Measurements from ENCODE around the gene RALGPS1. TPM values are rescaled to one million over a fixed set of nuclear protein-coding genes. Genes with fewer than 3 reads are reported as not detected.

Gene RALGPS1
- total and polyA plus RNA-seq, 2 of the 13 experiments (the other 11 are each of a cell fraction or from before 2014, with no cell fraction given): 3.7 to 6.5 TPM

- no TSS peak for BruUV-seq (replicated peaks)
- in situ Hi-C loops (cut with HindIII; ENCODE audit: extremely low pct_ligation_motif_present, low pct_unique_long_range_greater_than_20kb) (no loop called here), intact Hi-C loops (cut with micrococcal nuclease; ENCODE audit: unreplicated experiment) (no loop called here)
- WGBS (ENCODE audit: low lambda C conversion rate): 96% methylated on average over 10 of the region's 10 CpGs
- FAIRE-seq (no peak), ATAC-seq (no peak), DNase-seq (ENCODE audit: low spot score) (no peak)
- ChIA-PET POLR2A (no interaction called here), CTCF (ENCODE audit: low intra/inter-chr PET ratio, low total read pairs) (no interaction called here)
- Histone ChIP-seq H3K36me3 (replicated peaks in 1 of 2; ENCODE audit: control insufficient read depth in 1 of 2, insufficient read depth in 2 of 2, low read length in 2 of 2) (peaks cover 4 to 6% of the 10 kb centered on the region in 2 experiments; a peak in 3 of 5 replicates), H3K79me2 (ENCODE audit: insufficient read depth, low read length) (no peaks in the 10 kb centered on the region), H3K9ac (ENCODE audit: insufficient read depth, low read depth, low read length) (no peak overlapping the region), H3K27me3 (ENCODE audit: control insufficient read depth in 1 of 2, insufficient read depth in 2 of 2, low read length in 2 of 2) (no peaks in the 10 kb centered on the region), H3K4me3 (replicated peaks in 1 of 3; ENCODE audit: insufficient read depth in 1 of 3, low read depth in 2 of 3, low read length in 3 of 3) (no peak overlapping the region), H3K4me1 (ENCODE audit: insufficient read depth, low read length) (peaks cover 26% of the 10 kb centered on the region), H3K4me2 (ENCODE audit: low read depth, low read length) (no peak overlapping the region), H3K9me3 (ENCODE audit: low read length) (no peaks in the 10 kb centered on the region), H4K20me1 (ENCODE audit: insufficient read depth, low read length) (no peaks in the 10 kb centered on the region; the same call in 1 of the 2 replicates), H2AFZ (ENCODE audit: low read length) (no peak overlapping the region), H3K27ac (ENCODE audit: extremely low read length, insufficient read depth, low read length) (no peak overlapping the region)
- TF ChIP-seq MED13 (CRISPR knock-in tag; IDR thresholded peaks at IDR 0.05): no peak
Measured at GRCh38 chr9:126886897-126887296, 27.7 kb upstream of the RALGPS1 start.

- Histone ChIP-seq H3K9me3 (ENCODE audit: low read length) (no peaks in the 10 kb centered on the region), H4K20me1 (ENCODE audit: insufficient read depth, low read length) (no peaks in the 10 kb centered on the region), H3K4me1 (ENCODE audit: insufficient read depth, low read length) (peaks cover 4% of the 10 kb centered on the region; the same call in 1 of the 2 replicates), H3K4me2 (ENCODE audit: low read depth, low read length) (no peak overlapping the region), H3K9ac (ENCODE audit: insufficient read depth, low read depth, low read length) (no peak overlapping the region), H3K36me3 (replicated peaks in 1 of 2; ENCODE audit: control insufficient read depth in 1 of 2, insufficient read depth in 2 of 2, low read length in 2 of 2) (no peaks in the 10 kb centered on the region), H3K4me3 (replicated peaks in 1 of 3; ENCODE audit: insufficient read depth in 1 of 3, low read depth in 2 of 3, low read length in 3 of 3) (no peak overlapping the region), H3K27me3 (ENCODE audit: control insufficient read depth in 1 of 2, insufficient read depth in 2 of 2, low read length in 2 of 2) (no peaks in the 10 kb centered on the region), H3K27ac (ENCODE audit: extremely low read length, insufficient read depth, low read length) (no peak overlapping the region), H2AFZ (ENCODE audit: low read length) (no peak overlapping the region), H3K79me2 (ENCODE audit: insufficient read depth, low read length) (no peaks in the 10 kb centered on the region)
- no peak for FAIRE-seq
- WGBS (ENCODE audit: low lambda C conversion rate): 18% methylated on average over 3 of the region's 3 CpGs
- intact Hi-C loops (cut with micrococcal nuclease; ENCODE audit: unreplicated experiment): no loop called here
- in situ Hi-C loops (cut with HindIII; ENCODE audit: extremely low pct_ligation_motif_present, low pct_unique_long_range_greater_than_20kb): no loop called here
- no peak for ATAC-seq
- no peak for DNase-seq (ENCODE audit: low spot score)
- CTCF ChIA-PET (ENCODE audit: low intra/inter-chr PET ratio, low total read pairs): no interaction called here
- no TSS peak for BruUV-seq (replicated peaks)
- POLR2A ChIA-PET: no interaction called here
- no peak for TF ChIP-seq TFAP4 (IDR thresholded peaks at IDR 0.05; ENCODE audit: borderline replicate concordance, low read depth)
- no peak for TF ChIP-seq CCAR2 (optimal IDR thresholded peaks at IDR 0.05; ENCODE audit: low read depth, low read length)
- no peak for TF ChIP-seq ZNF672 (CRISPR knock-in tag; IDR thresholded peaks at IDR 0.05)
- no peak for TF ChIP-seq HOXA3 (CRISPR knock-in tag; IDR thresholded peaks at IDR 0.05)
- no peak for TF ChIP-seq FOXK1 (CRISPR knock-in tag; IDR thresholded peaks at IDR 0.05; ENCODE audit: borderline replicate concordance, low read depth)
- no peak for TF ChIP-seq KLF16 (CRISPR knock-in tag; IDR thresholded peaks at IDR 0.05)
- TF ChIP-seq AHDC1 (CRISPR knock-in tag; IDR thresholded peaks at IDR 0.05; ENCODE audit: borderline replicate concordance): no peak
- TF ChIP-seq FOXA1 (IDR thresholded peaks at IDR 0.05): no peak
- TF ChIP-seq FOXA1 (CRISPR knock-in tag; IDR thresholded peaks at IDR 0.05): no peak
- no peak for TF ChIP-seq HMG20A (CRISPR knock-in tag; IDR thresholded peaks at IDR 0.05; ENCODE audit: borderline replicate concordance)
- TF ChIP-seq HDAC1 (CRISPR knock-in tag; IDR thresholded peaks at IDR 0.05): no peak
- TF ChIP-seq NR2C2 (CRISPR knock-in tag; IDR thresholded peaks at IDR 0.05; ENCODE audit: borderline replicate concordance): no peak
- TF ChIP-seq ZNF792 (CRISPR knock-in tag; IDR thresholded peaks at IDR 0.05): no peak
Measured at GRCh38 chr9:126891676-126892075, 22.9 kb upstream of the RALGPS1 start.

Measured in HepG2 (cell line).